HG02938 (cell line): Measurements from ENCODE around the gene ACOX3.
"Not testable (repeated sequence)": the region's sequence is repeated elsewhere in the genome, so short reads cannot be mapped to it uniquely, and the experiment has no call there.

Source experiments
- ATAC-seq: cut with Tn5 transposase; IDR thresholded peaks from one replicate; pipeline ENCODE4 v1.9.1; 2021; ENCODE audit warnings: mild to moderate bottlenecking, moderate library complexity; ENCODE audit not compliant: unreplicated experiment

ACOX3 gene

GRCh38 chr4:8440492-8441311 is at the start of gene ACOX3, which contains the start of gene TRMT44:
TSS of gene ACOX3 (minus strand) at chr4:8440723. CDS start at chr4:8416521, 24,202 bp downstream.
TSS of gene TRMT44 (plus strand) at chr4:8440777. CDS start at chr4:8440823, 46 bp downstream.
- ATAC-seq, result peak; percentile 79

- ATAC-seq, result no peak
These were observed 48.4 kb upstream of the ACOX3 start for GRCh38 chr4:8488791-8489369.

- ATAC-seq, result not testable (repeated sequence)
These were observed 46.1 kb upstream of the ACOX3 start for GRCh38 chr4:8486643-8487042.

- ATAC-seq, result no peak
These were observed 39.7 kb upstream of the ACOX3 start for GRCh38 chr4:8480221-8480620.

- no peak for ATAC-seq
These were observed 38.5 kb upstream of the ACOX3 start for GRCh38 chr4:8478801-8479744.

- no peak for ATAC-seq
These were observed 37.8 kb upstream of the ACOX3 start for GRCh38 chr4:8478371-8478770.

- no peak for ATAC-seq
These were observed 37.2 kb upstream of the ACOX3 start for GRCh38 chr4:8477676-8478075.

- no peak for ATAC-seq
These were observed 36.6 kb upstream of the ACOX3 start for GRCh38 chr4:8477095-8477635.

- ATAC-seq, result no peak
These were observed 35.4 kb upstream of the ACOX3 start for GRCh38 chr4:8475751-8476575.

- ATAC-seq, result no peak
These were observed 34.3 kb upstream of the ACOX3 start for GRCh38 chr4:8474856-8475255.

- ATAC-seq, result no peak
These were observed 33.5 kb upstream of the ACOX3 start for GRCh38 chr4:8473920-8474590.

- no peak for ATAC-seq
These were observed 32.8 kb upstream of the ACOX3 start for GRCh38 chr4:8473198-8473919.

GRCh38 chr4:8472689-8473197 is 32.2 kb upstream of the ACOX3 start:
- ATAC-seq, result no peak

GRCh38 chr4:8472158-8472688 is 31.7 kb upstream of the ACOX3 start:
- no peak for ATAC-seq

- no peak for ATAC-seq
These were observed 30.8 kb upstream of the ACOX3 start for GRCh38 chr4:8471211-8471875.

GRCh38 chr4:8470451-8471024 is 30.0 kb upstream of the ACOX3 start:
- no peak for ATAC-seq

- no peak for ATAC-seq
These were observed 29.0 kb upstream of the ACOX3 start for GRCh38 chr4:8469550-8469949.
